ENCODE results near the gene CBFB.
A peak's percentile ranks its signal among the peaks of the same experiment; 100 is the strongest.

Gene CBFB

GRCh38 chr16:67016681-67017420 is 12.1 kb upstream of the CBFB start:
- no peak for DNase-seq

- no peak for DNase-seq
These were observed 11.6 kb upstream of the CBFB start for GRCh38 chr16:67017421-67017750.

GRCh38 chr16:67017810-67018488 is 11.0 kb upstream of the CBFB start:
- DNase-seq, result peak; percentile 43 to 96 (median 73)

- no peak for DNase-seq
These were observed 9.8 kb upstream of the CBFB start for GRCh38 chr16:67019171-67019570.

- DNase-seq, result no peak
These were observed 7.6 kb upstream of the CBFB start for GRCh38 chr16:67021321-67021720.

GRCh38 chr16:67022531-67023214 is 6.3 kb upstream of the CBFB start:
- DNase-seq, result no peak

- no peak for DNase-seq
These were observed 5.3 kb upstream of the CBFB start for GRCh38 chr16:67023689-67024088.

- no peak for DNase-seq
These were observed 4.4 kb upstream of the CBFB start for GRCh38 chr16:67024384-67025209.

- no peak for DNase-seq
These were observed 3.8 kb upstream of the CBFB start for GRCh38 chr16:67025210-67025550.

GRCh38 chr16:67026570-67026969 is 2.4 kb upstream of the CBFB start:
- no peak for DNase-seq

- no peak for DNase-seq
These were observed 1.9 kb upstream of the CBFB start for GRCh38 chr16:67027046-67027445.

- DNase-seq, result no peak
These were observed 718 bp upstream of the CBFB start for GRCh38 chr16:67028167-67028695.

GRCh38 chr16:67029254-67030096 is 526 bp downstream of the CBFB start:
- DNase-seq, result peak; percentile 23 to 70 (median 49)

GRCh38 chr16:67030221-67030962 is 1.4 kb downstream of the CBFB start:
- DNase-seq, result no peak

GRCh38 chr16:67034487-67034886 is 5.5 kb downstream of the CBFB start:
- peak in 1 of 5 experiments; percentile 27 for DNase-seq

GRCh38 chr16:67035364-67035763 is 6.4 kb downstream of the CBFB start:
- no peak for DNase-seq

- DNase-seq, result no peak
These were observed 7.4 kb downstream of the CBFB start for GRCh38 chr16:67036323-67036741.

GRCh38 chr16:67039260-67040020 is 10.5 kb downstream of the CBFB start:
- DNase-seq, result peak in 1 of 5 experiments; percentile 80

- no peak for DNase-seq
These were observed 11.2 kb downstream of the CBFB start for GRCh38 chr16:67040166-67040565.

- DNase-seq, result peak in 1 of 5 experiments; percentile 28
These were observed 12.0 kb downstream of the CBFB start for GRCh38 chr16:67040906-67041305.
